A673 (cell line): ENCODE results near the gene CARMIL3. TPM values are rescaled to one million over a fixed set of nuclear protein-coding genes. Genes with fewer than 3 reads are reported as not detected.

Source experiments
- BruUV-seq: library from RNA; stranded (reverse); fragments of 400-500 nt; replicated peaks from 2 replicates; lab custom pipeline; 2021; lab: Mats Ljungman, UMichigan
- CTCF ChIA-PET: fragments of 300-600 bp; sonication (Branson Sonifier 250); formaldehyde crosslinking; loops from one replicate; lab custom pipeline; 2022; ENCODE audit warnings: antibody characterized with exemption; lab: Charles Lee
- POLR2A ChIA-PET: fragments of 300-600 bp; sonication (Branson Sonifier 250); formaldehyde crosslinking; loops from one replicate; lab custom pipeline; 2022; ENCODE audit warnings: antibody characterized with exemption; ENCODE audit not compliant: low non-redundant PET; lab: Charles Lee
- DNase-seq: peaks from one replicate; pipeline ENCODE4 v3.0.0-alpha.2; 2015; ENCODE audit warnings: low spot score
- H3K27ac ChIP-seq: fragments of 200-600 bp; sonication (generic); 2 replicates; pipeline ENCODE4 v1.5.1; 2016; ENCODE audit warnings: mixed run types, low read depth, mild to moderate bottlenecking, mixed read lengths, antibody characterized with exemption, low read length; ENCODE audit not compliant: poor library complexity, severe bottlenecking
- H3K27me3 ChIP-seq: fragments of 200-600 bp; sonication (generic); replicated peaks from 2 replicates; pipeline ENCODE4 v1.6.1; 2017; ENCODE audit warnings: mixed run types, low read depth, mild to moderate bottlenecking, mixed read lengths, antibody characterized with exemption, low read length; ENCODE audit not compliant: insufficient read depth, poor library complexity
- H3K36me3 ChIP-seq: fragments of 200-600 bp; sonication (generic); 2 replicates; pipeline ENCODE4 v1.6.1; 2016; ENCODE audit warnings: mixed run types, mild to moderate bottlenecking, mixed read lengths, antibody characterized with exemption, low read length; ENCODE audit not compliant: insufficient read depth, poor library complexity, severe bottlenecking
- H3K4me1 ChIP-seq: fragments of 200-600 bp; sonication (generic); 2 replicates; pipeline ENCODE4 v1.6.1; 2017; ENCODE audit warnings: mixed run types, mild to moderate bottlenecking, mixed read lengths, antibody characterized with exemption, low read length; ENCODE audit not compliant: insufficient read depth, poor library complexity, severe bottlenecking
- H3K4me3 ChIP-seq: fragments of 200-600 bp; sonication (generic); 2 replicates; pipeline ENCODE4 v1.5.1; 2016; ENCODE audit warnings: low read depth, mixed run types, mild to moderate bottlenecking, mixed read lengths, low read length; ENCODE audit not compliant: poor library complexity, severe bottlenecking
- H3K9me3 ChIP-seq: fragments of 200-600 bp; sonication (generic); 2 replicates; pipeline ENCODE4 v1.6.1; 2016; ENCODE audit warnings: mixed run types, low read depth, mild to moderate bottlenecking, mixed read lengths, antibody characterized with exemption, low read length; ENCODE audit not compliant: poor library complexity, severe bottlenecking
- EZH2 ChIP-seq: fragments of 200-600 bp; sonication (generic); IDR thresholded peaks from 2 replicates; pipeline ENCODE4 v1.6.1; 2017; ENCODE audit warnings: borderline replicate concordance, low read depth, mild to moderate bottlenecking, mixed read lengths, antibody characterized with exemption, low read length; ENCODE audit not compliant: poor library complexity, severe bottlenecking
- intact Hi-C: fragments of 100-400 bp; cut with micrococcal nuclease; formaldehyde crosslinking; loops from one replicate; pipeline ENCODE4 v1.10.0; 2022; ENCODE audit not compliant: unreplicated experiment
- total RNA-seq: library from RNA; stranded (reverse); gene quantifications from 2 replicates; pipeline ENCODE4 v1.2.3, GENCODE V29; 2021
- TF ChIP-seq, protein P1 (sequence below): fragments of 300-800, 200-600 bp; sonication (generic); conservative IDR thresholded peaks from 2 replicates; pipeline ENCODE4 v1.5.1; 2017; ENCODE audit warnings: low read depth, mild to moderate bottlenecking, antibody characterized with exemption, low read length, moderate library complexity, mixed read lengths

The CARMIL3 gene
- total RNA-seq, 1 experiment from 2014 or later = 0.49 TPM

DNA sequence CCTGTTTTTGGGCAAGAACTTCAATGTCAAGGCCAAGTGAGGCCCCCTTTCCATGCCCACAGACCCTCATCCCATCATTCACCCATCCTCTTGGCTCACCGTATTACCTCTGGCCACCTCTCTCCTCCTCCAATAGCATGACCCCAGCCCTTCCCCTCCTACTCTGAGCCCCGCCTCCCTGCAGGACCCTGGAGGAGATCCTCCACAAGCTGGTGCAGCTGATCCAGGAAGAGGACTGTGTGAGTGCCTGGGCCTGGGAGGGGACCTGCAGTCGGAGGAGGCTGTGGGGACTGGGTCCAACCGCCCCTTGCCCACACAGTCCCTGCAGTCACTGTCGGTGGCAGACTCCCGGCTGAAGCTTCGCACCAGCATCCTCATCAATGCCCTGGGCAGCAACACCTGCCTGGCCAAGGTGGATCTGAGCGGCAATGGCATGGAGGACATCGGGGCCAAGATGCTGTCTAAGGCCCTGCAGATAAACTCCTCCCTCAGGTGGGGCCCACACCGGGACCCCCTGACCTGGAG lies 7.2 kb downstream of the CARMIL3 start:
- intact Hi-C loops = loop anchor here (1.0 to 5.0 kb wide), 4 partner anchors 31 to 238 kb away; partner anchors contain the start of genes DHRS1, IRF9 and NOP9
- Histone ChIP-seq H3K4me3 (no peak overlapping the region), H3K9me3 (no peaks in the 10 kb centered on the region), H3K27me3 (no peaks in the 10 kb centered on the region), H3K36me3 (no peaks in the 10 kb centered on the region), H3K27ac (no peak overlapping the region), H3K4me1 (no peaks in the 10 kb centered on the region)
- no TSS peak for BruUV-seq
- TF ChIP-seq EZH2 = no peak
- TF ChIP-seq, protein P1, sequence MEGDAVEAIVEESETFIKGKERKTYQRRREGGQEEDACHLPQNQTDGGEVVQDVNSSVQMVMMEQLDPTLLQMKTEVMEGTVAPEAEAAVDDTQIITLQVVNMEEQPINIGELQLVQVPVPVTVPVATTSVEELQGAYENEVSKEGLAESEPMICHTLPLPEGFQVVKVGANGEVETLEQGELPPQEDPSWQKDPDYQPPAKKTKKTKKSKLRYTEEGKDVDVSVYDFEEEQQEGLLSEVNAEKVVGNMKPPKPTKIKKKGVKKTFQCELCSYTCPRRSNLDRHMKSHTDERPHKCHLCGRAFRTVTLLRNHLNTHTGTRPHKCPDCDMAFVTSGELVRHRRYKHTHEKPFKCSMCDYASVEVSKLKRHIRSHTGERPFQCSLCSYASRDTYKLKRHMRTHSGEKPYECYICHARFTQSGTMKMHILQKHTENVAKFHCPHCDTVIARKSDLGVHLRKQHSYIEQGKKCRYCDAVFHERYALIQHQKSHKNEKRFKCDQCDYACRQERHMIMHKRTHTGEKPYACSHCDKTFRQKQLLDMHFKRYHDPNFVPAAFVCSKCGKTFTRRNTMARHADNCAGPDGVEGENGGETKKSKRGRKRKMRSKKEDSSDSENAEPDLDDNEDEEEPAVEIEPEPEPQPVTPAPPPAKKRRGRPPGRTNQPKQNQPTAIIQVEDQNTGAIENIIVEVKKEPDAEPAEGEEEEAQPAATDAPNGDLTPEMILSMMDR = no peak
- no peak for DNase-seq
- ChIA-PET POLR2A (no interaction called here), CTCF (interaction anchor here (0.7 to 2.8 kb wide), 12 partner anchors 11 to 444 kb away, joined by 3 to 57 read pairs (median 6); partner anchors contain the start of genes DCAF11, IRF9 and NRL)

DNA sequence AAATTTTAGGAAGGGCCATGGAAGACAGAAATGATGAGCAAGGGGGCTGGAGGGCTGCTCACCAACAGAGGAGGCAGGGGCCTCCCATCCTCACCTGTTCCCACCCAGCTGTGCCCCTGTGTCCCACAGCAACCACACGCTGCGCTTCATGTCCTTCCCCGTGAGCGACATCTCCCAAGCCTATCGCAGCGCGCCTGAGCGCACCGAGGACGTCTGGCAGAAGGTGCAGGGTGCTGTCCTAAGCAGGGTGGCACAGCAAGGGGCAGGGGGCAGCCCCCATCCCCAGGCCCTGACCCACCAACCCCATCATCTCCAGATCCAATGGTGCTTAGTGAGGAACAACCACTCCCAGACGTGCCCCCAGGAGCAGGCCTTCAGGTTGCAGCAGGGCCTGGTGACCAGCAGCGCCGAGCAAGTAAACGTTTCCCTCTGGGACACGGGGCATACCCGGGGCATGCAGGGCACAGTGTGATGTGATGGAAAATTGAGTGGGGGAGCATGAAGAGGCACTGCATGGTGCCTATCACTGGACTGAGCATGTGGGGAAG lies 8.1 kb downstream of the CARMIL3 start:
- DNase-seq = no peak
- BruUV-seq = no TSS peak
- no peak overlapping the region for H3K27ac ChIP-seq
- ChIA-PET CTCF (interaction anchor here (1.6 kb wide), 1 partner anchor 21 kb away, joined by 3 read pairs; no protein-coding TSS in a partner anchor), POLR2A (no interaction called here)
- no peak overlapping the region for H3K4me3 ChIP-seq
- TF ChIP-seq EZH2 = no peak
- TF ChIP-seq, protein P1 = no peak
- no peaks in the 10 kb centered on the region for H3K27me3 ChIP-seq
- intact Hi-C loops = loop anchor here (5.0 kb wide), 2 partner anchors 47 to 237 kb away; partner anchors contain the start of genes DHRS1 and NOP9
- H3K4me1 ChIP-seq = no peaks in the 10 kb centered on the region
- no peaks in the 10 kb centered on the region for H3K36me3 ChIP-seq
- no peaks in the 10 kb centered on the region for H3K9me3 ChIP-seq

GRCh38 chr14:24060443-24060842 lies 8.6 kb downstream of the CARMIL3 start:
- DNase-seq = no peak
- Histone ChIP-seq H3K4me3 (no peak overlapping the region), H3K27me3 (no peaks in the 10 kb centered on the region), H3K36me3 (no peaks in the 10 kb centered on the region), H3K27ac (no peak overlapping the region), H3K9me3 (no peaks in the 10 kb centered on the region), H3K4me1 (no peaks in the 10 kb centered on the region)
- intact Hi-C loops = no loop called here
- BruUV-seq = no TSS peak
- CTCF ChIA-PET = interaction anchor here (1.6 kb wide), 1 partner anchor 20 kb away, joined by 3 read pairs; no protein-coding TSS in a partner anchor
- POLR2A ChIA-PET = no interaction called here
- TF ChIP-seq, protein P1 = no peak
- no peak for TF ChIP-seq EZH2
